M059J (cell line): ENCODE data around the gene MYO9A. TPM values are rescaled to one million over a fixed set of nuclear protein-coding genes. Genes with fewer than 3 reads are reported as not detected.

Source experiments
- DNase-seq: peaks from one replicate; pipeline ENCODE4 v3.0.0-alpha.2; 2012; ENCODE audit warnings: low read depth
- total RNA-seq: library from RNA; depleted of rRNA; stranded (reverse); fragments of >200 nt; shearing (Covaris generic); gene quantifications from 2 replicates; pipeline ENCODE4 v1.2.3, GENCODE V29; 2014

The MYO9A gene
- total RNA-seq, 1 experiment from 2014 or later: 13.1 TPM

- no peak for DNase-seq
Observed at GRCh38 chr15:71951134-71951533, 166.8 kb downstream of the MYO9A start.

GRCh38 chr15:71945012-71945411 is 172.9 kb downstream of the MYO9A start:
- DNase-seq: no peak

DNA sequence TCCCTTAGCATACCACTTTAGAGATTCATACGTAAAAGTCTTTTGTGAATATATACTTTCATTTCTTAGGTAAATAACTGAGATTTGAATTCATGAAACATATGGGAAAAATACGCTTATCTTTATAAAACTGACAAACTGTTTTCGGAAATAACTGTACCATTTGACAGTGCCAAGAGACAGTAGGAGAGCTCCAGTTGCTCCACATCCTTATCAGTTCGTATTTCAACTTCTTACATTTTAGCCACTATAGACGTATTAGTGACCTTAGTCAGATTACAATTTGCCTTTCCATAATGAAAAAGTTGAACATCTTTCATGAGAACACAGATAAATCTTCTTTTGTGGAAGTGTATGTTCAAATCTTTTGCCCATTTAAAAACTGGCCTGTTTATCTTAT is 174.1 kb downstream of the MYO9A start:
- DNase-seq: no peak

GRCh38 chr15:71939981-71940588 is 177.9 kb downstream of the MYO9A start:
- no peak for DNase-seq

DNA sequence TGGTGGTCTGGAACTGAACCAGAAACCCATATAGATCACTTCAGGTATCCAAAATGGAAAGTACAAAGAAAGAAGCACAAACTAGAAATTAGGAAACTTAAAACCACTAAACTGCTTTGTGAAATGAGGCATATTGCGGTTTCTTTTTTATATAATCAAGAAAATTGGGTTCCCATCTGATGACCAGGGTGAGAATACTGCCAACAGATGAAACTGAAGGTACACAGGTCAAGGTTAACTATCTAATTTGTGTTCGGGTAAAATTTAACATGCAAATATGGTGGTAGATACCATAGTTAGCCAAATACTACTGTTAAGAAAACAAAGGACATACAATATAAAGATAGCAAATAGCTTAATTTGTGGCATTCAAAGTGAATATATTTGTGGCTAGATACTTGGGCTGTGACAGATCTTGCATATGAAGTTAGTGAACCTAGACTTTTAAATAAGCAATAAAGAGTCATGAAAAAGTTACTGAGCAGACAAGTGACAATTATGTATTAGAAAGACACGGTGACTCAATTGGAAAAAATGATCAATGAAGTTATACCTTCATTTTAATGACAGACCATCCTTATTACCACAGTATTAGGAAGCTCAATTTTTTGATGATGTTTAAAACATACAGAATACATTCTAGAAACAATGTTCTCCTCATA is 180.2 kb downstream of the MYO9A start:
- no peak for DNase-seq

DNA sequence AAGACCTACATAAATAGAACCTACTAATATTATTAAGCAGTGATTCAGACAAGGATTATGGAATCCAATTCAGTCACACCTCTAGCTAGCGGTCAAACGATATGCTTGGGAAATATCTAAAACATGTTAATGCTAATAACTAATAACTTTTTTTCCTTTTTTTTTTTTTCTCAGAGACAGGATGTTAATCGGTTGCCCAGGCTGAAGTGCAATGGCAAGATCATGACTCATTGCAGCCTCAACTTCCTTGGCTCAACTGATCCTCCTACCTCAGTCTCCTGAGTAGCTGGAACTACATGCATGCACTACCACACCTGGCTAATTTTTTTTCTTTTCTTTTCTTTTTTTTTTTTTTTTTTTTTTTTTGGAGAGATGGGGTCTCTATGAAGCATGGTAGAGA is 183.5 kb downstream of the MYO9A start:
- no peak for DNase-seq

DNA sequence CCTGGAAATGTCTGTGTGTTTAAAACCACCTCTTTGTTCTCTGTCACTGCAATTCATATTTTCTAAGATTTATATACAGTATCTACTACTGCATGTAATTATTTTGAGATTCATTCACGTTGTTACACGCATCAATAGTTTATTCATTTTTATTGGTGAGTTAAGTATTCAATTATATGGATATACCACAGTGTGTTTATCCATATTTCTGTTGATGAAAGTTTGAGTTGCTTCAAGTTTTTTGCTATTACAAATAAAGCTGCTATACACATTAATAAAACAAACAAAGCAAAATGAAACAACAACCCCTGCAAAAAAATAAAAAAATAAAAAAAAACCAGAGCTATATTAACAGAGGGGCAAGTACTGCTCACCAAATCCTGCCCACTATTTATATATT is 185.3 kb downstream of the MYO9A start:
- DNase-seq: no peak

- no peak for DNase-seq
Observed at GRCh38 chr15:71931261-71931660, 186.7 kb downstream of the MYO9A start.

- no peak for DNase-seq
Observed at GRCh38 chr15:71925145-71925544, 192.8 kb downstream of the MYO9A start.

GRCh38 chr15:71921191-71921590 is 196.8 kb downstream of the MYO9A start:
- DNase-seq: no peak

DNA sequence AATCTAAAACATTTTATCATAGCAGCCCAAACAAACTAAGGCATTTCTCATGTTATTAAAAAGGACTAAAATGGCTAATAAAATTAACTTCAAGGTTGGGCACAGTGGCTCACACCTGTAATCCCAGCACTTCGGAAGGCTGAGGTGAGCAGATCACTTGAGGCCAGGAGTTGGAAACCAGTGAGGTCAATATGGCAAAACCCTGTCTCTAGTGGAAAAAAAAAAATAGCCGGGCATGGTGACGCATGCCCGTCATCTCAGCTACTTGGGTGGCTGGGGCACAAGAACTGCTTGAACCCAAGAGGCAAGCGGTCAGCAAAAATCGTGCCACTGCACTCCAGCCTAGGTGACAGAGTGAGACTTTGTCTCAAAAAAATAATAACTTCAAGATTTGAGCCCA is 197.4 kb downstream of the MYO9A start:
- DNase-seq: no peak

DNA sequence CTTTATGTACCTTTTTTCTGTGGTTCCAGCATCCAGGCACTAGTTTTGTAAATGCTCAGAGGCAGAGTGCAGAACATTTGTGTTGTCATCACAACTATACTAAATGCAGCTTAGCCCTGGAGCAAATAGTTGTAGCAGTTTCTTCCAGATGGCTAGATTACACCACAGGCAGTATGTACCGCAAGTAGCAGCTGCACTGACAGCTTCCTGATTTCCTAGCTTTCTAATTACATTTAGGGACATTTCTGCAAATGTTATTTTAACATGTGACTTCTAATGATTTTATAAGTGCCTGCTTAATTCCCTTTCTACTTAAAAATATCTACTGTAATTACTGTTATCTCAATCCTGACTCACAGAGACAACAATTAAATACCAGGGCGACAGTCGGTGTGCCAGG is 201.1 kb downstream of the MYO9A start:
- no peak for DNase-seq

DNA sequence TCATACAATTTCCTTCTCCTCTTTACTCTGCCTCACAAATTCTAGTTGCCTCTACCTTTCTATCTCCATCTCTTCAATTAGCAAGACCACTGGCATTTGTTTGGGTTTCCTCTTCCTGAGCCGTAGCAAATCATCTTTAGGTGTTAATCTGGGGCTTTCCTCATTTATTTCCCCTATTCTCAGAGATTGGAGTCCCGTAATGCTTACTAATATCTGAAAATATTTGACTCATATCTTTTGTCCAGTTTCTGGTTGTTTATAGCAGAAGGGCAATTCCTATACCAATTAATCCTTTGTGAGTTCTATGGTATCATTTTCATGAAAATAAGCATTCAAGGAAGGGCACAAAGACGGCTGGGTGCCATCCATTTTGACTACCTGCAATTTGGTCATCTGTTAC is 203.9 kb downstream of the MYO9A start:
- DNase-seq: no peak

GRCh38 chr15:71899674-71900073 is 218.3 kb downstream of the MYO9A start:
- DNase-seq: no peak

GRCh38 chr15:71893691-71894090 is 224.3 kb downstream of the MYO9A start:
- DNase-seq: no peak

- DNase-seq: no peak
Observed at GRCh38 chr15:71892335-71892734, 225.6 kb downstream of the MYO9A start.

DNA sequence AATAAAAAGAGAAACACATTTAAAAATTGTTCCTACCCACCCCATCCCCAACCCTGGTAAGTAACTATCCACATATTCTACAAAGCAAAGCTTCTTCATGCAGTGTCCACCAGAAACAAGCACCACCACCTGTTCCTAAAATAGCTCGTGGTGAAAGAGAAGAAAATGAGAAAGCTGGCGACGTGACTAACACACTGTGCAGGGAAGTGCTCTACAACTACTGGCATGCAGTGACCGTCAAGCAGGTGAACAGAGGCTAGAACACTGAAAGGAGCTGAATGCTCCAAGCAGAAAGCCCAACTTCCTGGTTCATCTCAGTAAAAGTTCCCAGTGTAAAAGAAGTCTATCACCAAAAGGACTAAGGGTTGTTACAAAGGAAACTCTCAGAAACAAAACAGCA is 226.9 kb downstream of the MYO9A start:
- no peak for DNase-seq

DNA sequence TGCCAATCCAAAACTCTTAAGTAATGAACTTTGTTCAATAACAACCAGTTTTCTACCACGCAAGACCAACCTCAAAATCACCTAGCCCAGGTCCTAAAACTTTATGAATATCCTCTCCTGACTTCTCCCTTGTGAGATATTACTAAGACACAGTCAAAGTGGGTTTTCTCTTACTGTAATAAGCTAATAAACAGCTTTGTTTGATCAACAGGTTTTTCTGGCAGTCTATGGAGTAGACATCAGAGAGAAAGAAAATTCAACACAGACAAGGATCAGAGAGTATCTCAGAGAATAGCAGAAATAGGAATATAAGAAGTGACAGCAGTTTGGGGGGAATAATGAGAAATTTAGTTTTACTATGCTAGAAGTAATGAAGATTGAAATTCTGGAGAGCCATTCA is 228.0 kb downstream of the MYO9A start:
- no peak for DNase-seq

DNA sequence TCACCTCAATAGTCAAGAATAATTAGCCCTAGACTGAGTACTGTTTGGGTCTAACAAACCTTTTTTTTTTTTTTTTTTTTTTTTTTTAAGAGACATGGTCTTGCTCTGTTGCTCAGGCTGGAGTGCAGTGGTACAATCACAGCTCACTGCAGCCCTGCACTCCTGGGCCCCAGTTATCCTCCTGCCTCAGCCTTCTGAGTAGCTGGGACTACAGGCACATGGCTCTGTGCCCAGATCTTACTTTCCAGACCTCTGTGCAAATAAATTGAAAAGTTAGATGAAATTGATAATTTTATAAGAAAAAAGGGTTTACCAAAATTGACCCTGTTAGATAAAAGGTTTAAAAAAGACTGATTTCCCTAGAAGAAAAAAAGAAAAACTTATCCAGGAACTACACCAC is 228.6 kb downstream of the MYO9A start:
- DNase-seq: no peak

DNA sequence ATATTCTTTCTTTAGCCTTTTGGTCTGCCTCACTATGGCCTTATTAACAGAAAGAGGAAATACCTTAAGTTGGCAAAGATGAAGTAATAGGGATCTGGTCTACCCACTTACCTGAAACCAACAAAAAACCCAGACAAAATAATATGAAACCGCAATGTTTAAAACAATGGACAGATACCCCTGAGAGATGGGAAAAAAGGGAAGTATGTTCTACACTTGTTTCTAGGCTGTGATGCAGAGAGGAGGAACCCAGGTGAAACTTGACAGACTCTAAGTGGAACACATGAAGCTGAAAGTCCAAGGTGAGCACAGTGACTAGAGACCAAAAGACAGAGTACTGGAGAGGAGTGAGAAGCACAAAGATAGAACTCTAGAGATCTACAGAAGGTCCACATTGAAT is 229.2 kb downstream of the MYO9A start:
- DNase-seq: no peak

DNA sequence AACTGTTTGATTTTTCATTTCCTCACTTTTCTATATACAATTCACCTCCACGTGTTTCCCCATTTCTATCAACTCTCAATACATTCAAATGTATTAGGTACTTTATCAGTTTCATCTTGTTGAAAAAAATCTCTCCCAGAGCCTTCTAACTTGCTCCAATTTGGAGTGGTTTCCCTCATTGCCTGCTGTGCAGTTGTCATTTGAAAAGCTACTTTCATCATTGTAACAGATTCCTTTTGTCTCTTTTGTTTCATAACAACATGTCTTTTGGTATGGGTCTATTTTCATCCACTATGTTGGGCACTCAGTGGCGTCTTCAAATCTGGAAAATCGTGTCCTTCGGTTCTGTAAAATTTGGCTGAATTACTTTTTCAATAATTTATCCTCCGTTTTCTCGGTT is 232.6 kb downstream of the MYO9A start:
- no peak for DNase-seq

DNA sequence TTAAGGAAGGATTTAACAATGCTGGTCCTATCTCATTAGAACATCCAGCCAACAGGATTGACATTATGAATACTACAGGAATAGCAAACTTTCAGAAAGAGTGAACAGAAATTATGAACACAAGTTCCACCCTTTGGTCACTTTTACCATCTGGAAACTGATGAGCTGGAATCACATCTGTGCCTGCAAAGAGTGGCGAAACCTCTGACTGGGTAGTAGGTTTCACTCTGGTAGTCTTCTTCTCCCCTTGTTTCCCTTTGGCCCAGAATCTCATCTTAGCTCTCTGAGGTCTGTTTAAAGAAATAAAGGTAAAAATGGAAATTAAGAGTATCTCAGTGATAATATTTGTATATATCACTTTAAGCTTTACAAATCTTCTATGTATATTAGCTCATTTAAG is 234.5 kb downstream of the MYO9A start:
- no peak for DNase-seq

DNA sequence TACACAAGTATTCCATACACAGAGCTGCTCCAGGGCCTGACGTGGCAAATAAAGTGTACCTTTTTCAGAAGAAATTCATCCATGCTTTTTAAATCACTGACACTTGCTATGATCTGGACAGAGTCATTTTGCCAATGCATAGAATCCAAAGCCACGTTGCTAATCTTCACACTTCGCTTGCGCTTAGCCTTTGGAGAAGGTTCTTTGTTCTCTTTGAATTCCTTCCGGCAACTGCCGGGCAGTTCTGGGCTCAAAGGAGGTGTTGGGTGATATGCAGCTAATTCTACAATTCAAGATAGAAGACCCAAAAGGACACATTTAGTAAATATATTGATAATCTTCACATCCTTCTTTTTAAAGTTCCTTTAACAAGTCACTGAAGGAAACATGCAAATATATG is 237.7 kb downstream of the MYO9A start:
- DNase-seq: no peak

GRCh38 chr15:71874245-71874644 is 243.7 kb downstream of the MYO9A start:
- no peak for DNase-seq
